LNCaP clone FGC (cell line): ENCODE results near the gene NAALADL2.
A peak's percentile ranks its signal among the peaks of the same experiment; 100 is the strongest.

Source experiments
- DNase-seq: peaks from one replicate; pipeline ENCODE4 v3.0.0-alpha.2; 2011; ENCODE audit warnings: low read depth
- H3K4me3 ChIP-seq: 2 replicates; pipeline ENCODE4 v1.5.1; 2011; ENCODE audit warnings: mild to moderate bottlenecking, low read depth, low read length, control low read depth
- CTCF ChIP-seq: IDR thresholded peaks from 2 replicates; pipeline ENCODE4 v1.5.1; 2012; ENCODE audit warnings: mild to moderate bottlenecking; ENCODE audit not compliant: control insufficient read depth, insufficient read depth; ENCODE audit errors: extremely low read depth

Gene NAALADL2

GRCh38 chr3:175003590-175003989, 144.5 kb downstream of the NAALADL2 start:
- TF ChIP-seq CTCF, result no peak
- no peak overlapping the region for H3K4me3 ChIP-seq
- no peak for DNase-seq

GRCh38 chr3:175005193-175005592, 146.1 kb downstream of the NAALADL2 start:
- no peak for TF ChIP-seq CTCF
- no peak overlapping the region for H3K4me3 ChIP-seq
- DNase-seq, result peak; percentile 36

DNA sequence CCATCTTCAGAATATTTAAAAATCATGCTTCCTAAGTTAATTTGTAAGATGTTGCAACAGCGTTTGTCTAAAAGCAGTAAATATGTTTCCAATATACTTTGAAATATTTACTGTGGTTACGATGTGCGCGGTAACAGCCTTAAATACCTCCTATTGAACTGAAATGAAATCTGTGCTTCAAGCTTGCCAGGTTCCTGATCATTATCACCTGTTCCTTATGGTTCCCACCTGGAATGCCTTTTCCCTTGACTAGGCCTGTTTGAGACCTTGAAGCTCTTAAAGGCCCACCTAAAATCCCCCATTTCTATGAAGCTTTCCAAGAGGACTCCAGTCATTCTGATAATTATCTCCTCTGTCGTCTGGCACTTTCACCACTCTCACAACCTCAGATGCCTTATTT, 146.7 kb downstream of the NAALADL2 start:
- no peak overlapping the region for H3K4me3 ChIP-seq
- peak; percentile 49 for DNase-seq
- TF ChIP-seq CTCF, result no peak

GRCh38 chr3:175007306-175007705, 148.2 kb downstream of the NAALADL2 start:
- DNase-seq, result no peak
- no peak for TF ChIP-seq CTCF
- no peak overlapping the region for H3K4me3 ChIP-seq

DNA sequence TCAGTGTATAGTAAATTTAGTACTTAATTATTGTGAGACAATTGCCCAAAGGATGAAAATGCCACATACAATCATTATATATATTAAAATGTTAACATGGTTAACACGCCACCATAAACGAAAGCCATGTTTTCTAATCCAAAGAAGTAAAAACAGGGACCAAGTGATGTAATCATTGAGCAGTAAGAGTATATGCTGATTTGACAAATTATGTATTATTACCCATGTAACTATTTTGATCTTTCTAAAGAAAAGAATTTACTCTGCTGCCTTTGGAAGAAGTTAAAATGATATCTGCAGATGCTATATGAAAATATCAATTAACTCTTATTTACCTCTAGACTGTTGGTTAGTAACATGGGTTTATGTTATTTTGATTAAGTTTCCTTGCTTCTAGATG, 150.2 kb downstream of the NAALADL2 start:
- no peak for TF ChIP-seq CTCF
- no peak overlapping the region for H3K4me3 ChIP-seq
- no peak for DNase-seq

DNA sequence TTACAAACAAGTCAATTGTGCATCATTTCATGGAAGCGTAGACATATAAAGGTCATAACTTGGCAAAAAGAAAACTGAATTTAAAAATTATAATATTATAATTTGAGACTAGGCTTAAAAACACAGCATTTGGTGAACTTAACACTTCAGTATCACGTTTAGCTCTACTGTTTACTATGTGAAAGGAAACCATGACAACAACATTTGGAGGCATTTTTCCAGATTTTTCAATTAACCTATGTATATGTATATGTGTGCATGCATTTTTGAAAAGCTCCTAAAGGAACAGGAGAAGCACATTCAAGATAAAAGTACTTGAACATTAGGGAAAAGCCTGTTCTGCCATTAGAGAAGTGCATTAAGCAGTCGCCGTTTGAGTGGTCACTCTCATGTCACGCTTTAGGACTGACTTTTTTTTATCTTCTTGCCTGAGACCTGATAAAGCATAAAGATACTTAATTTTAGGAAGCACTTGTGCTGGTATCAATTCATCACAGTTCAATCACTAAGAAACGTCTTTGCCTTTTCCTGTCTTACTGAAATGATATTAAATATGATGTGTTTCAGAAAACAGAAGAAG, 156.0 kb downstream of the NAALADL2 start:
- no peak for DNase-seq
- no peak for TF ChIP-seq CTCF
- no peak overlapping the region for H3K4me3 ChIP-seq
